Caki2 (cell line): ENCODE results near the gene TCP11X1. TPM values are rescaled to one million over a fixed set of nuclear protein-coding genes. Genes with fewer than 3 reads are reported as not detected.
"Not testable (repeated sequence)": the region's sequence is repeated elsewhere in the genome, so short reads cannot be mapped to it uniquely, and the experiment has no call there.

Source experiments
- DNase-seq: peaks from one replicate; pipeline ENCODE4 v3.0.0-alpha.2; 2015; ENCODE audit warnings: low read depth
- in situ Hi-C: cut with HindIII; loops from 2 replicates; pipeline ENCODE4 v1.10.0; 2016; ENCODE audit warnings: low sequenced_read_pairs, low pct_unique_long_range_greater_than_20kb, mixed read lengths
- total RNA-seq: library from RNA; depleted of rRNA; stranded (reverse); fragments of >200 nt; shearing (Covaris generic); gene quantifications from 2 replicates; pipeline ENCODE4 v1.2.3, GENCODE V29; 2014; ENCODE audit warnings: low replicate concordance; rRNA removed

TCP11X1 gene
- total RNA-seq: not detected in 2 replicates

GRCh38 chrX:102214986-102215385, at the start of gene TCP11X1:
TCP11X1 (plus strand) TSS chrX:102215301.
- in situ Hi-C loops, DNase-seq: not testable (repeated sequence)

- no peak for DNase-seq
- in situ Hi-C loops: no loop called here
These were observed 29.0 kb upstream of the TCP11X1 start for GRCh38 chrX:102185967-102186720.

- DNase-seq, in situ Hi-C loops: not testable (repeated sequence)
These were observed 7.2 kb upstream of the TCP11X1 start for GRCh38 chrX:102207940-102208339.

GRCh38 chrX:102216497-102216896, 1.4 kb downstream of the TCP11X1 start:
- in situ Hi-C loops, DNase-seq: not testable (repeated sequence)

GRCh38 chrX:102235678-102236077, 20.6 kb downstream of the TCP11X1 start:
- DNase-seq, in situ Hi-C loops: not testable (repeated sequence)

GRCh38 chrX:102240265-102240664, 25.2 kb downstream of the TCP11X1 start:
- DNase-seq, in situ Hi-C loops: not testable (repeated sequence)

- in situ Hi-C loops, DNase-seq: not testable (repeated sequence)
These were observed 31.8 kb downstream of the TCP11X1 start, which contains the start of gene NXF2 for GRCh38 chrX:102246893-102247292. NXF2 (plus strand) TSS chrX:102247167; CDS start chrX:102307079, 59,912 bp downstream.

GRCh38 chrX:102272231-102272630, 57.1 kb downstream of the TCP11X1 start:
- DNase-seq, in situ Hi-C loops: not testable (repeated sequence)

Other genes with a start within 250 kb of the TCP11X1 start
- not detected in 2 replicates for gene TCEAL2, start 89.6 kb upstream of the TCP11X1 start, total RNA-seq
- not detected in 2 replicates for gene TCEAL6, start 72.8 kb upstream of the TCP11X1 start, total RNA-seq
- gene BEX5, start 59.3 kb upstream of the TCP11X1 start, total RNA-seq: 0.64 and 0.78 TPM in 2 replicates
- not detected in 2 replicates for gene NXF2, start 31.9 kb downstream of the TCP11X1 start, total RNA-seq
- not detected in 2 replicates for gene NXF2B, start 224.7 kb downstream of the TCP11X1 start, total RNA-seq